SH-SY5Y (cell line): ENCODE measurements around the gene EPG5.

ENCODE experiments used
- GATA2 ChIP-seq: IDR thresholded peaks from 2 replicates; pipeline ENCODE4 v1.6.1; 2011; ENCODE audit warnings: mild to moderate bottlenecking, low read depth, low read length
- GATA3 ChIP-seq: IDR thresholded peaks from 2 replicates; pipeline ENCODE4 v1.6.1; 2011; ENCODE audit warnings: low read depth, mild to moderate bottlenecking, low read length, moderate library complexity

- TF ChIP-seq GATA2: no peak
- TF ChIP-seq GATA3: no peak
These were observed 36.2 kb downstream of the EPG5 start for GRCh38 chr18:45930963-45931362.
